Cardiac fibroblast (primary cell): Measurements from ENCODE around the gene EYS.
"Not testable (repeated sequence)": the region's sequence is repeated elsewhere in the genome, so short reads cannot be mapped to it uniquely, and the experiment has no call there.

Experiments used
- DNase-seq, 2 donors: peaks; one replicate each; pipeline versions ENCODE4 v3.0.0 to v3.0.0-alpha.2; 2010; ENCODE audit warnings: low read depth in 2 of 2
- H3K4me3 ChIP-seq, 2 donors: replicated peaks in 1 of 2; 1 replicate in 1 of 2; 2 replicates in 1 of 2; pipeline ENCODE4 v1.5.1; 2011; ENCODE audit warnings: low read depth in 2 of 2, low read length in 2 of 2, mild to moderate bottlenecking in 2 of 2, moderate library complexity in 1 of 2
- TF ChIP-seq, protein P1 (sequence below): IDR thresholded peaks from one replicate; pipeline ENCODE4 v1.5.1; 2011; ENCODE audit warnings: low read depth, mild to moderate bottlenecking, low read length, inconsistent platforms

EYS gene

DNA sequence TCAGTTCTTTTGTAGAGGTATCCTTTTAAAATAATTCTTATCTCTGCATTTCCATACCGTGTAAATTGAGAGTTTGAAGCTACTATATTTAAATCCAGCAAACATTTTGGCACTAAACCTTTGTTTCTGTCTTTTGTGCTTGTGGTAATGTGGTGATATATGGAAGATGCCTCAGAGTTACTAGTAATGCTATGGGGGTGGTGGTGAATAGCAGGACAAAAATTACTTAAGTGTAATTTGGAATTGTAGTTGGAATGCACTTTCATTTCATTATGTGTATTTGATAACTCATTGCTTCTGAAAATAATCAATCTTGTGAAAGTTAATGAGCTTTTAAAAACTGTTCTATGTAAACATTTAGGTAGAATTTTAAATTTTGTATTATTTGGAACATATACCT, 1666.9 kb downstream of the EYS start:
- H3K4me3 ChIP-seq, result no peak overlapping the region
- TF ChIP-seq, protein P1, sequence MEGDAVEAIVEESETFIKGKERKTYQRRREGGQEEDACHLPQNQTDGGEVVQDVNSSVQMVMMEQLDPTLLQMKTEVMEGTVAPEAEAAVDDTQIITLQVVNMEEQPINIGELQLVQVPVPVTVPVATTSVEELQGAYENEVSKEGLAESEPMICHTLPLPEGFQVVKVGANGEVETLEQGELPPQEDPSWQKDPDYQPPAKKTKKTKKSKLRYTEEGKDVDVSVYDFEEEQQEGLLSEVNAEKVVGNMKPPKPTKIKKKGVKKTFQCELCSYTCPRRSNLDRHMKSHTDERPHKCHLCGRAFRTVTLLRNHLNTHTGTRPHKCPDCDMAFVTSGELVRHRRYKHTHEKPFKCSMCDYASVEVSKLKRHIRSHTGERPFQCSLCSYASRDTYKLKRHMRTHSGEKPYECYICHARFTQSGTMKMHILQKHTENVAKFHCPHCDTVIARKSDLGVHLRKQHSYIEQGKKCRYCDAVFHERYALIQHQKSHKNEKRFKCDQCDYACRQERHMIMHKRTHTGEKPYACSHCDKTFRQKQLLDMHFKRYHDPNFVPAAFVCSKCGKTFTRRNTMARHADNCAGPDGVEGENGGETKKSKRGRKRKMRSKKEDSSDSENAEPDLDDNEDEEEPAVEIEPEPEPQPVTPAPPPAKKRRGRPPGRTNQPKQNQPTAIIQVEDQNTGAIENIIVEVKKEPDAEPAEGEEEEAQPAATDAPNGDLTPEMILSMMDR, result no peak
- no peak for DNase-seq

DNA sequence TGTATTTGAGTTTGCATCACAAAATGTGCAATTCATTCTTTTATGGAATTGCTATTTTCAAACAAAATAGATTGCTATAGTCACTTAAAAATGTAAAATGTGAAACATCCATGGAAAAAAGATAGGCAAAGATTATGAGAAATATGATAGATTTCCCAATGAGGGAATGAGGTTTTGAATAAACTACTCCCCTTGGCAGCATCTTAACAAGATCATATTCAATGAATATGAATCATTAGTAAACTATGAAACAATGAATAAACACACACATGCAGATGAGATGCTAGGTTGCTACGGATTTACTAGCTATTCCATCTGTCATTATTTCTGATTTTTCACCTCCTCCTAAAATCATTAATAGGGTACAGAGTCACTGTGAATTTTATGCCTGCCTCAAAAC, 1669.6 kb downstream of the EYS start:
- no peak overlapping the region for H3K4me3 ChIP-seq
- DNase-seq, result no peak
- TF ChIP-seq, protein P1, result no peak

DNA sequence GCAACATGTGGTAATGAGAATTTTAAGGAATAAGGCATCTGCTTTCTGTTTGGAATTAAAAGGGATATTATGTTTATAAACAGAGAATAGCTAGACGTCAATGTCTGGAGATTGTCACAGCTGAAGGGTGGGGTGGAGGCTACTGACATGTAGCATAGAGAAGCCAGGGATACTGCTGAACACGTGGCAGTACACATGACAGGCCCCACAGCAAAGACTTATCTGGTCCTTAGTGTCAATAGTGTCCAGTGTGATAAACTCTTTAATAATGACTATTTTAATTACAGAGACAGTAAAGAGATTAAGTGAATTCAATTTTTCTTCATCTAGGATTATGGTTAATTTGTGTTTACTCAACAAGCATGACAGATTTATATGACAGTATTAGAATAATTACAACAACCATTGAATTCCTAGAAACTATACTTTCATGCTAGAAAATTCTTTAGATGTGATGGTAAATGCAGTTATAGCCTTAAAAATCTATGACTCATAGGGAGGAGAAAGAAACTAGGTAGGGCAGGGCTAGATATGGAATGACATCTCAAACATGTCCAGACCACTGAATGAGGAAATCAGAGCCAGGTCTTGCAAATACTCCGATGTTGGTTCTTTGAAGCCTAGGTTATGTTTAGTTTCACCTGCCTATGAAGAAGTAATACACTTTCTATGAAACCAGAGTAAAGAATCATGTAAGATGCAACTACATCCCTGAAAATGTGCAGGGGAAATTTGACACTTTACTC, 1671.9 kb downstream of the EYS start:
- DNase-seq, result peak in 1 of 2 donors; percentile 8
- no peak overlapping the region for H3K4me3 ChIP-seq
- TF ChIP-seq, protein P1, result no peak

DNA sequence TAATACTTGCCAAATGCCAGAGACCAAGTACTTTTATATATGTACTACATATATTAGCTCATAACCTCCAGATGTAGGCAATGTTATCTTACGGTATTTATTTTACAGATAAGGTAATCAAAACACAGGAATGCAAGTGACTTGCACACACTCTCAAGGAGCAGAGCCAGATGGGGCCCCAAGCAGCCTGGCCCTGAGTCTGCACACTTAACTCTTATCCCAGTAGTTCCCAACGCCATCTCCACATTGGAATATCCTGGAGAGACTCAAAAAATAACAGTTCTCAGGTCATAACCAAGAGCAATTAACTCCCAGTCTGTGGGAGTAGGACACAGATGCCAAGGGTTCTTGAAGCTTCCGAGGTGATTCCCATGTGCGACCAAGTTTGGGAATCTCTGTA, 1672.7 kb downstream of the EYS start:
- TF ChIP-seq, protein P1, result no peak
- no peak for DNase-seq
- no peak overlapping the region for H3K4me3 ChIP-seq

DNA sequence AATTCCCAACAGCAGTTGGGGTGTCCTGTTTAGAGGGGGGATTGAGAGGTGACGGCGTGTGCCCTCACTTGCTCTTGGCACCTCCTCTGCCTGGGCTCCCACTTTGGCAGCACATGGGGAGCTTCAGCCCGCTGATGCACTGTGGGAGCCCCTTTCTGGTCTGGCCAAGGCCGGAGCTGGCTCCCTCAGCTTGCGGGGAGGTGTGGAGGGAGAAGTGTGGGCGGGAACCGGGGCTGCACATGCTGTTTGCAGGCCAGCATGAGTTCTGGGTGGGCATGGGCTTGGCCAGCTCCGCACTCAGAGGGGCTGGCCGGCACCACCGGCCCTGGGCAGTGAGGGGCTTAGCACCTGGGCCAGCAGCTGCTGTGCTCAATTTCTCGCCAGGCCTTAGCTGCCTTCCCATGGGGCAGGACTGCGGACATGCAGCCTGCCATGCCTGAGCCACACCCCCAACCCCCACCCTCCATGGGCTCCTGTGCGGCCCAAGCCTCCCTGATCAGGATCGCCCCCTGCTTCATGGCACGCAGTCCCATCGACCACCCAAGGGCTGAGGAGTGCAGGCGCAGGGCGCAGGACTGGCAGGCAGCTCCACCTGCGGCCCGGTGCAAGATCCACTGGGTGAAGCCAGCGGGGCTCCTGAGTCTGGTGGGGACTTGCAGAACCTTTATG, 1675.9 kb downstream of the EYS start:
- not testable (repeated sequence) for DNase-seq, H3K4me3 ChIP-seq

DNA sequence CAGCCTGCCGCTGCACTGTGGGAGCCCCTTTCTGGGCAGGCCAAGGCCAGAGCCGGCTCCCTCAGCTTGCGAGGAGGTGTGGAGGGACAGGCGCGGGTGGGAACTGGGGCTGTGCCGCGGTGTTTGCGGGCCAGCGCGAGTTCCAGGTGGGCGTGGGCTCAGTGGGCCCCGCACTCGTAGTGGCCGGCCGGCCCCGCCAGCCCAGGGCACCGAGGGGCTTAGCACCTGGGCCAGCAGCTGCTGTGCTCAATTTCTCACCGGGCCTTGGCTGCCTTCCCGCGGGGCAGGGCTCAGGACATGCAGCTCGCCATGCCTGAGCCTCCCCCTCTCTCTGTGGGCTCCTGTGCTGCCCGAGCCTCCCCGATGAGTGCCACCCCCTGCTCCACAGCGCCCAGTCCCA, 1683.3 kb downstream of the EYS start:
- TF ChIP-seq, protein P1, result no peak
- H3K4me3 ChIP-seq, result no peak overlapping the region
- no peak for DNase-seq

DNA sequence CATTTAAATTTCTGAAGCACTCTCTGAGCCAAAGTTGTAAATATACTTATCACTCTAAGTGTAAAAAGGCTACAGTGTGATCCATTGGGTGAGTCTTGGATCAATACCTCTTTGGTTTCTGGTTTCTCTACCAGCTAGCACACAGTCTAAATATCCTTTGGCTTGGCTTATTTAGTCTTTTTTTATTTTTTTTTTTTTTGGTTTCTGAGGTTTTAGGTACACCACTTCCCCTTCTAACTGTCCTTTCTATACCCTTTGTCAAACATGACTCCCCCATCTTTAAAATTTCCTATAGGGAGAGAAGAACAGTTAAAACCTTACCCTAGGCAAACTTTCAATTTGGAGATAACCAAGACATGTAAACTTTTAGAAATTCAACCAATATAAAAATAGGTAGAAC, 1692.4 kb downstream of the EYS start:
- TF ChIP-seq, protein P1, result no peak

More for the DNA sequence above, 1692.4 kb downstream of the EYS start:
- DNase-seq, result no peak
- no peak overlapping the region for H3K4me3 ChIP-seq
